GM04504 (cell line): ENCODE results near the gene CLN6.
"Not testable (repeated sequence)": the region's sequence is repeated elsewhere in the genome, so short reads cannot be mapped to it uniquely, and the experiment has no call there.

ENCODE experiments used
- DNase-seq: peaks from one replicate; pipeline ENCODE4 v3.0.0-alpha.2; 2012; ENCODE audit warnings: low read depth

The CLN6 gene

GRCh38 chr15:68206711-68207151, 22.8 kb downstream of the CLN6 start:
- no peak for DNase-seq

GRCh38 chr15:68205954-68206539, 23.5 kb downstream of the CLN6 start:
- DNase-seq = no peak

- DNase-seq = no peak
Observed at GRCh38 chr15:68205558-68205944, 24.0 kb downstream of the CLN6 start.

GRCh38 chr15:68204776-68205557, 24.6 kb downstream of the CLN6 start, which contains the start of gene CALML4:
CALML4 (minus strand) TSS chr15:68205332; CDS start chr15:68205247, 85 bp downstream.
- no peak for DNase-seq

- no peak for DNase-seq
Observed at GRCh38 chr15:68204361-68204760, 25.2 kb downstream of the CLN6 start.

- no peak for DNase-seq
Observed at GRCh38 chr15:68203956-68204355, 25.6 kb downstream of the CLN6 start.

GRCh38 chr15:68203486-68203885, 26.0 kb downstream of the CLN6 start:
- DNase-seq = no peak

GRCh38 chr15:68202994-68203393, 26.5 kb downstream of the CLN6 start:
- not testable (repeated sequence) for DNase-seq

- DNase-seq = no peak
Observed at GRCh38 chr15:68201879-68202261, 27.7 kb downstream of the CLN6 start.

GRCh38 chr15:68201153-68201878, 28.2 kb downstream of the CLN6 start:
- no peak for DNase-seq

- no peak for DNase-seq
Observed at GRCh38 chr15:68200016-68200861, 29.3 kb downstream of the CLN6 start.

- no peak for DNase-seq
Observed at GRCh38 chr15:68199340-68199739, 30.2 kb downstream of the CLN6 start.

- DNase-seq = no peak
Observed at GRCh38 chr15:68197661-68198437, 31.7 kb downstream of the CLN6 start.

- no peak for DNase-seq
Observed at GRCh38 chr15:68197170-68197492, 32.4 kb downstream of the CLN6 start.

GRCh38 chr15:68196445-68197169, 32.9 kb downstream of the CLN6 start:
- DNase-seq = no peak

GRCh38 chr15:68195336-68196112, 34.0 kb downstream of the CLN6 start:
- DNase-seq = no peak

GRCh38 chr15:68192804-68193486, 36.6 kb downstream of the CLN6 start:
- DNase-seq = no peak

- DNase-seq = no peak
Observed at GRCh38 chr15:68192117-68192516, 37.4 kb downstream of the CLN6 start.

GRCh38 chr15:68191555-68191954, 38.0 kb downstream of the CLN6 start:
- no peak for DNase-seq
